Measurements from ENCODE around the gene OR9I1.

OR9I1 gene, protein sequence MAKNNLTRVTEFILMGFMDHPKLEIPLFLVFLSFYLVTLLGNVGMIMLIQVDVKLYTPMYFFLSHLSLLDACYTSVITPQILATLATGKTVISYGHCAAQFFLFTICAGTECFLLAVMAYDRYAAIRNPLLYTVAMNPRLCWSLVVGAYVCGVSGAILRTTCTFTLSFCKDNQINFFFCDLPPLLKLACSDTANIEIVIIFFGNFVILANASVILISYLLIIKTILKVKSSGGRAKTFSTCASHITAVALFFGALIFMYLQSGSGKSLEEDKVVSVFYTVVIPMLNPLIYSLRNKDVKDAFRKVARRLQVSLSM

DNA sequence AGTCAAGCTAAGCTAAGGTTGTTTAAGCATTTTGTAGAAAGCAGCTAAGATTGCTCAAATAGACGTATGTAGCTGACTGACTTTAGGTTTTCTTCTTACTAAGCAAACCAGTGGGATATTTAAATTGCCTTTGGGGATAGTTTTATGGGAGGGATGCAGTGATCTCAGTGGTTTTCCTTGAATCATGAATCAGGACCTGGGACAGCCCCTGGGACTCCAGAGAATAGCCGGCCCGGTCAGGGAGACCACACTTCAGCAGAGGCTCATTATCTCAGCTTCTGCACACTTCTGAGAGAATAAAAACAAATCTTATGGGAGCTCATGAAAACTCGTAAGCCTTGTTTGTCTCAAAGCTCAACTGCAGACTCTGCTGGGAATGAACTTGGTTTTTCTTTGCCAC, at the start of gene OR9I1:
OR9I1 (minus strand) TSS at position 62 of the 400 bp plus-strand sequence. CDS start 6,086 bp downstream, outside the sequence.
- no peak within 1 kb of the TSS for H3K27ac ChIP-seq
- no peak for TF ChIP-seq ZFX (IDR thresholded peaks at IDR 0.05; ENCODE audit: borderline replicate concordance)
- TF ChIP-seq CTCF (IDR thresholded peaks at IDR 0.05): no peak

GRCh38 chr11:58165504-58166106, 40.3 kb upstream of the OR9I1 start:
- TF ChIP-seq CTCF (IDR thresholded peaks at IDR 0.05) (no peak), ZFX (IDR thresholded peaks at IDR 0.05; ENCODE audit: borderline replicate concordance) (no peak)
- no peak overlapping the region for H3K27ac ChIP-seq

GRCh38 chr11:58164990-58165389, 39.7 kb upstream of the OR9I1 start:
- no peak overlapping the region for H3K27ac ChIP-seq
- TF ChIP-seq ZFX (IDR thresholded peaks at IDR 0.05; ENCODE audit: borderline replicate concordance) (no peak), CTCF (IDR thresholded peaks at IDR 0.05) (no peak)

DNA sequence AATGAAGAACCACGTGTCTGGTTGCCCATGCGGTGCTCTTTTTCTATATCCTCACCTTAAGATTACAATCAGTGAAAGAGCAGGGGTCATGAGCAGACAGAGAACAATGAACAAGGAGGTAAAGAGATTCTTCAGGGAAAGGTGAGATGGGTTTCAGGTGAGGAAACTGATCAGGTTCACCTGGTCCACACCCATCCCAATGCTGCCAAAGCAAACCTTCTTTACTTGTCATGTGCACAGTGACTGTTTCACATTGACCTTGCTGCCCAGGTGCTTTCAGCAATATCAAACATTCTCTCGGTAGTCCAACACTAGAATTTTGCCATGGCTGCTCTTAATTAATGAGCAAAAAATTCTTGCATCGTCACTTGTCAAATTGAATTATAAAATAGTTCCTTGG, 39.1 kb upstream of the OR9I1 start:
- no peak overlapping the region for H3K27ac ChIP-seq
- no peak for TF ChIP-seq ZFX (IDR thresholded peaks at IDR 0.05; ENCODE audit: borderline replicate concordance)
- TF ChIP-seq CTCF (IDR thresholded peaks at IDR 0.05): no peak

- TF ChIP-seq CTCF (IDR thresholded peaks at IDR 0.05): no peak
- no peak for TF ChIP-seq ZFX (IDR thresholded peaks at IDR 0.05; ENCODE audit: borderline replicate concordance)
- H3K27ac ChIP-seq: no peak overlapping the region
Observed at GRCh38 chr11:58152781-58153180, 27.5 kb upstream of the OR9I1 start.

GRCh38 chr11:58142761-58143160, 17.4 kb upstream of the OR9I1 start:
- H3K27ac ChIP-seq: no peak overlapping the region
- no peak for TF ChIP-seq ZFX (IDR thresholded peaks at IDR 0.05; ENCODE audit: borderline replicate concordance)
- TF ChIP-seq CTCF (IDR thresholded peaks at IDR 0.05): no peak

GRCh38 chr11:58135171-58135570, 9.8 kb upstream of the OR9I1 start:
- TF ChIP-seq ZFX (IDR thresholded peaks at IDR 0.05; ENCODE audit: borderline replicate concordance) (no peak), CTCF (IDR thresholded peaks at IDR 0.05) (no peak)
- no peak overlapping the region for H3K27ac ChIP-seq

Measured in 22Rv1 (cell line).